ENCODE data around the gene SELENOO.
A peak's percentile ranks its signal among the peaks of the same experiment; 100 is the strongest.

SELENOO gene

GRCh38 chr22:50264946-50265669, 64.3 kb downstream of the SELENOO start:
- Histone ChIP-seq H3K27me3 (ENCODE audit: low read depth, low read length) (peaks cover 12% of the 10 kb centered on the region), H3K36me3 (ENCODE audit: control insufficient read depth in 1 of 2, insufficient read depth in 2 of 2, low read length in 2 of 2) (no peaks in the 10 kb centered on the region), H3K27ac (ENCODE audit: low read length) (no peak overlapping the region), H3K4me3 (ENCODE audit: low read depth in 1 of 2, low read length in 2 of 2) (no peak overlapping the region), H3K9me3 (ENCODE audit: control insufficient read depth in 1 of 2, low read length in 2 of 2) (no peaks in the 10 kb centered on the region), H3K4me1 (ENCODE audit: control insufficient read depth in 1 of 2, insufficient read depth in 2 of 2, low read length in 2 of 2) (peaks cover 0 to 53% of the 10 kb centered on the region in 2 donors)

- no peaks in the 10 kb centered on the region for H3K9me3 ChIP-seq (ENCODE audit: control insufficient read depth in 1 of 2, low read length in 2 of 2)
- peaks cover 12% of the 10 kb centered on the region for H3K27me3 ChIP-seq (ENCODE audit: low read depth, low read length)
- H3K4me3 ChIP-seq (ENCODE audit: low read depth in 1 of 2, low read length in 2 of 2), result peak overlapping the region in 1 of 2 donors; percentile 50
- H3K36me3 ChIP-seq (ENCODE audit: control insufficient read depth in 1 of 2, insufficient read depth in 2 of 2, low read length in 2 of 2), result no peaks in the 10 kb centered on the region
- H3K27ac ChIP-seq (ENCODE audit: low read length), result no peak overlapping the region
- peaks cover 0 to 57% of the 10 kb centered on the region in 2 donors for H3K4me1 ChIP-seq (ENCODE audit: control insufficient read depth in 1 of 2, insufficient read depth in 2 of 2, low read length in 2 of 2)
Measured at GRCh38 chr22:50266994-50267393, 66.2 kb downstream of the SELENOO start.
